Endodermal cell (in vitro differentiated cells): ENCODE data around the gene OGT. TPM values are rescaled to one million over a fixed set of nuclear protein-coding genes. Genes with fewer than 3 reads are reported as not detected.

Source experiments
- DNase-seq: peaks from one replicate; pipeline ENCODE4 v3.0.0-alpha.2; 2017
- H3K27ac ChIP-seq: 2 replicates; pipeline ENCODE4 v1.5.1; 2013; ENCODE audit warnings: mild to moderate bottlenecking, low read depth, low read length, moderate library complexity
- H3K27me3 ChIP-seq: 2 replicates; pipeline ENCODE4 v1.6.1; 2013; ENCODE audit warnings: mild to moderate bottlenecking, low read length, moderate library complexity; ENCODE audit not compliant: insufficient read depth, control insufficient read depth, poor library complexity, severe bottlenecking
- H3K36me3 ChIP-seq: 2 replicates; pipeline ENCODE4 v1.7.0; 2013; ENCODE audit warnings: mild to moderate bottlenecking, low read length, moderate library complexity; ENCODE audit not compliant: control insufficient read depth, insufficient read depth
- H3K4me1 ChIP-seq: one replicate; pipeline ENCODE4 v1.7.0; 2013; ENCODE audit warnings: low read length; ENCODE audit not compliant: control insufficient read depth, insufficient read depth
- H3K4me3 ChIP-seq: 2 replicates; pipeline ENCODE4 v1.5.1; 2013; ENCODE audit warnings: mild to moderate bottlenecking, low read length, moderate library complexity
- H3K9ac ChIP-seq: 2 replicates; pipeline ENCODE4 v1.6.1; 2013; ENCODE audit warnings: mild to moderate bottlenecking, low read length, moderate library complexity; ENCODE audit not compliant: poor library complexity, severe bottlenecking; ENCODE audit errors: extremely low read depth
- H3K9me3 ChIP-seq: 2 replicates; pipeline ENCODE4 v1.6.1; 2013; ENCODE audit warnings: mild to moderate bottlenecking, low read length, moderate library complexity; ENCODE audit not compliant: control insufficient read depth
- H3K27ac Mint-ChIP-seq: 2 replicates; pipeline ENCODE4 v1.8.0; 2020; ENCODE audit warnings: mixed read lengths
- H3K27me3 Mint-ChIP-seq: 2 replicates; pipeline ENCODE4 v1.8.0; 2021; ENCODE audit warnings: mild to moderate bottlenecking, mixed read lengths; ENCODE audit not compliant: insufficient read depth
- H3K36me3 Mint-ChIP-seq: 2 replicates; pipeline ENCODE4 v1.8.0; 2020; ENCODE audit warnings: low read depth, mixed read lengths
- H3K4me1 Mint-ChIP-seq: 2 replicates; pipeline ENCODE4 v1.8.0; 2020; ENCODE audit warnings: mixed read lengths
- H3K4me3 Mint-ChIP-seq: 2 replicates; pipeline ENCODE4 v1.8.0; 2020; ENCODE audit warnings: mild to moderate bottlenecking, moderate library complexity, mixed read lengths
- H3K9me3 Mint-ChIP-seq: 2 replicates; pipeline ENCODE4 v1.8.0; 2020; ENCODE audit warnings: mild to moderate bottlenecking, mixed read lengths
- CTCF ChIP-seq: fragments of 200-600 bp; sonication (generic); conservative IDR thresholded peaks from 2 replicates; pipeline ENCODE4 v1.5.0; 2021; ENCODE audit warnings: antibody characterized with exemption, mild to moderate bottlenecking
- WGBS, 2 experiments: methylation state at CpG; one replicate each; pipeline versions ENCODE4 v1.1.5 to v1.1.7; 2013; ENCODE audit warnings: missing lambda C conversion rate in 2 of 2, mixed read lengths in 1 of 2; ENCODE audit not compliant: insufficient coverage in 1 of 2, insufficient read length in 1 of 2; 5-methylcytosine and 5-hydroxymethylcytosine counted together
- total RNA-seq, 2 donors: library from RNA; stranded (reverse); fragmentation: NEBNext Ultra II Directional in 1 of 2; extraction: Animal tissue kit (Norgen Biotek cat#: 25700) in 1 of 2; gene quantifications; 2 replicates in 1 of 2; 3 replicates in 1 of 2; pipeline ENCODE4 v1.2.1, GENCODE V29; 2021

Gene OGT
- total RNA-seq, 2 donors from 2014 or later: 114 to 153 TPM

- Histone ChIP-seq H3K27me3 (no peaks in the 10 kb centered on the region), H3K27ac (no peak overlapping the region), H3K9ac (no peak overlapping the region), H3K9me3 (no peaks in the 10 kb centered on the region), H3K4me3 (no peak overlapping the region), H3K4me1 (no peaks in the 10 kb centered on the region), H3K36me3 (peaks cover 42% of the 10 kb centered on the region)
- TF ChIP-seq CTCF: no peak
- peaks cover 11% of the 10 kb centered on the region for H3K4me1 Mint-ChIP-seq
- DNase-seq: no peak
- no peak overlapping the region for H3K27ac Mint-ChIP-seq
- no peak overlapping the region for H3K4me3 Mint-ChIP-seq
- H3K36me3 Mint-ChIP-seq: peaks cover 18% of the 10 kb centered on the region
- WGBS, 2 experiments: 93 to 95% methylated on average over 4 to 9 of the region's 9 CpGs
- H3K9me3 Mint-ChIP-seq: peaks cover 41% of the 10 kb centered on the region
- no peaks in the 10 kb centered on the region for H3K27me3 Mint-ChIP-seq
These were observed 4.8 kb downstream of the OGT start for GRCh38 chrX:71537743-71538142.

- H3K4me3 ChIP-seq: no peak overlapping the region
- H3K9me3 Mint-ChIP-seq: peaks cover 38% of the 10 kb centered on the region
- TF ChIP-seq CTCF: no peak
- no peaks in the 10 kb centered on the region for H3K4me1 ChIP-seq
- peaks cover 59% of the 10 kb centered on the region for H3K36me3 ChIP-seq
- H3K27ac ChIP-seq: no peak overlapping the region
- no peak overlapping the region for H3K4me3 Mint-ChIP-seq
- peaks cover 32% of the 10 kb centered on the region for H3K36me3 Mint-ChIP-seq
- H3K9me3 ChIP-seq: no peaks in the 10 kb centered on the region
- H3K27me3 ChIP-seq: no peaks in the 10 kb centered on the region
- H3K9ac ChIP-seq: no peak overlapping the region
- H3K4me1 Mint-ChIP-seq: peaks cover 11% of the 10 kb centered on the region
- H3K27me3 Mint-ChIP-seq: no peaks in the 10 kb centered on the region
- no peak for DNase-seq
- no peak overlapping the region for H3K27ac Mint-ChIP-seq
- 92% methylated on average over 3 of the region's 3 CpGs; no CpG with 5 or more reads in 1 of the 2 experiments for WGBS, 2 experiments
These were observed 7.9 kb downstream of the OGT start for GRCh38 chrX:71540801-71541200.

GRCh38 chrX:71541210-71542022 is 8.5 kb downstream of the OGT start:
- Mint-ChIP-seq H3K4me1 (peaks cover 9% of the 10 kb centered on the region), H3K27me3 (no peaks in the 10 kb centered on the region), H3K27ac (no peak overlapping the region), H3K9me3 (peaks cover 38% of the 10 kb centered on the region), H3K4me3 (no peak overlapping the region), H3K36me3 (peaks cover 36% of the 10 kb centered on the region)
- H3K9me3 ChIP-seq: no peaks in the 10 kb centered on the region
- H3K4me1 ChIP-seq: no peaks in the 10 kb centered on the region
- H3K9ac ChIP-seq: no peak overlapping the region
- WGBS, 2 experiments: 86 to 94% methylated on average over 4 to 8 of the region's 8 CpGs
- H3K4me3 ChIP-seq: no peak overlapping the region
- DNase-seq: no peak
- H3K27me3 ChIP-seq: no peaks in the 10 kb centered on the region
- no peak for TF ChIP-seq CTCF
- H3K36me3 ChIP-seq: peaks cover 65% of the 10 kb centered on the region
- H3K27ac ChIP-seq: no peak overlapping the region
